ENCODE results near the gene GMPR2. TPM values are rescaled to one million over a fixed set of nuclear protein-coding genes. Genes with fewer than 3 reads are reported as not detected.

GMPR2 gene
- total and polyA plus RNA-seq, 2 of the 13 experiments (the other 11 are each of a cell fraction or from before 2014, with no cell fraction given): 210 to 273 TPM

DNA sequence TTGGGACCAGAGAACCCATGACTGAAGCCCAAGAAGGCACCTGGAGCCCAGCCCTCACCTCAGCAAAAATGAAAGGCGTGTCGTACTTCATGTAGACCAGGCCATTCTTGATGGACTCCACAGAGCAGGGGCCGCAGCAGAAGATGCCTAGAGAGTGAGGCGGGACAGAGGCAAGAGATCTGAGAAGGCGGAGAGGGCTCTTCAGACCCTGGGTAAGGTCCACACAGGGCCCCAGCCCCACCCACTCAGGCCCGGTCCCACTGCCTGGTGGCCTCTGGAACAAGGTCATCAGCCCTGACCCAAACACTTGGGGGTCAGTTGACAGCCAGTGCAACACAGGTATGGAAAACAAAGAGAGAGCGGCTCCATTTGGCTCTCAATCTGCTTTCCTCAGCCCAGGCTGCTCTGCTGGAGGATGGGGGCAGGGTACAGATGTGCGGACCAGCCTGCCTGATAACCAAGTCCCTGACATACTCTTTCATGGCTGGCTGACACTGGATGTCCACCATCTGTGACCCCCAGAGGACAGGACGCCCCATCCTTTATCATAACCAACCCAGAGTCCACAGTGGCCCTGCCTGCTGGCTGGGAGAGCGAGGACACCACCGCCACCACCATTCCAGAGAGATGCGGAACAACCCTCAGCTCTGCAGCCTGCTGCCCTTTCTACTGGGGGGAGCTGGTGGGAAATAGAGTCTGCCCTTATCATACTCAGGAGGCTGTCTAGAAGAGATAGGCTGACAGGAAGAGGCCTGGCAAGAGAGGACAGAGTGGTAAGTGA, 23.4 kb downstream of the GMPR2 start (continued):
- TF ChIP-seq, protein P1, sequence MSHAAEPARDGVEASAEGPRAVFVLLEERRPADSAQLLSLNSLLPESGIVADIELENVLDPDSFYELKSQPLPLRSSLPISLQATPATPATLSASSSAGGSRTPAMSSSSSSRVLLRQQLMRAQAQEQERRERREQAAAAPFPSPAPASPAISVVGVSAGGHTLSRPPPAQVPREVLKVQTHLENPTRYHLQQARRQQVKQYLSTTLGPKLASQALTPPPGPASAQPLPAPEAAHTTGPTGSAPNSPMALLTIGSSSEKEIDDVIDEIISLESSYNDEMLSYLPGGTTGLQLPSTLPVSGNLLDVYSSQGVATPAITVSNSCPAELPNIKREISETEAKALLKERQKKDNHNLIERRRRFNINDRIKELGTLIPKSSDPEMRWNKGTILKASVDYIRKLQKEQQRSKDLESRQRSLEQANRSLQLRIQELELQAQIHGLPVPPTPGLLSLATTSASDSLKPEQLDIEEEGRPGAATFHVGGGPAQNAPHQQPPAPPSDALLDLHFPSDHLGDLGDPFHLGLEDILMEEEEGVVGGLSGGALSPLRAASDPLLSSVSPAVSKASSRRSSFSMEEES (CRISPR knock-in tag; IDR thresholded peaks at IDR 0.05): no peak
- peak; percentile 85 for TF ChIP-seq ZNF572 (CRISPR knock-in tag; IDR thresholded peaks at IDR 0.05)
- TF ChIP-seq, protein P2, sequence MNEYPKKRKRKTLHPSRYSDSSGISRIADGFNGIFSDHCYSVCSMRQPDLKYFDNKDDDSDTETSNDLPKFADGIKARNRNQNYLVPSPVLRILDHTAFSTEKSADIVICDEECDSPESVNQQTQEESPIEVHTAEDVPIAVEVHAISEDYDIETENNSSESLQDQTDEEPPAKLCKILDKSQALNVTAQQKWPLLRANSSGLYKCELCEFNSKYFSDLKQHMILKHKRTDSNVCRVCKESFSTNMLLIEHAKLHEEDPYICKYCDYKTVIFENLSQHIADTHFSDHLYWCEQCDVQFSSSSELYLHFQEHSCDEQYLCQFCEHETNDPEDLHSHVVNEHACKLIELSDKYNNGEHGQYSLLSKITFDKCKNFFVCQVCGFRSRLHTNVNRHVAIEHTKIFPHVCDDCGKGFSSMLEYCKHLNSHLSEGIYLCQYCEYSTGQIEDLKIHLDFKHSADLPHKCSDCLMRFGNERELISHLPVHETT (CRISPR knock-in tag; conservative IDR thresholded peaks at IDR 0.05): no peak
- TF ChIP-seq, protein P3, sequence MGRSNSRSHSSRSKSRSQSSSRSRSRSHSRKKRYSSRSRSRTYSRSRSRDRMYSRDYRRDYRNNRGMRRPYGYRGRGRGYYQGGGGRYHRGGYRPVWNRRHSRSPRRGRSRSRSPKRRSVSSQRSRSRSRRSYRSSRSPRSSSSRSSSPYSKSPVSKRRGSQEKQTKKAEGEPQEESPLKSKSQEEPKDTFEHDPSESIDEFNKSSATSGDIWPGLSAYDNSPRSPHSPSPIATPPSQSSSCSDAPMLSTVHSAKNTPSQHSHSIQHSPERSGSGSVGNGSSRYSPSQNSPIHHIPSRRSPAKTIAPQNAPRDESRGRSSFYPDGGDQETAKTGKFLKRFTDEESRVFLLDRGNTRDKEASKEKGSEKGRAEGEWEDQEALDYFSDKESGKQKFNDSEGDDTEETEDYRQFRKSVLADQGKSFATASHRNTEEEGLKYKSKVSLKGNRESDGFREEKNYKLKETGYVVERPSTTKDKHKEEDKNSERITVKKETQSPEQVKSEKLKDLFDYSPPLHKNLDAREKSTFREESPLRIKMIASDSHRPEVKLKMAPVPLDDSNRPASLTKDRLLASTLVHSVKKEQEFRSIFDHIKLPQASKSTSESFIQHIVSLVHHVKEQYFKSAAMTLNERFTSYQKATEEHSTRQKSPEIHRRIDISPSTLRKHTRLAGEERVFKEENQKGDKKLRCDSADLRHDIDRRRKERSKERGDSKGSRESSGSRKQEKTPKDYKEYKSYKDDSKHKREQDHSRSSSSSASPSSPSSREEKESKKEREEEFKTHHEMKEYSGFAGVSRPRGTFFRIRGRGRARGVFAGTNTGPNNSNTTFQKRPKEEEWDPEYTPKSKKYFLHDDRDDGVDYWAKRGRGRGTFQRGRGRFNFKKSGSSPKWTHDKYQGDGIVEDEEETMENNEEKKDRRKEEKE (IDR thresholded peaks at IDR 0.05): no peak
- TF ChIP-seq, protein P4, sequence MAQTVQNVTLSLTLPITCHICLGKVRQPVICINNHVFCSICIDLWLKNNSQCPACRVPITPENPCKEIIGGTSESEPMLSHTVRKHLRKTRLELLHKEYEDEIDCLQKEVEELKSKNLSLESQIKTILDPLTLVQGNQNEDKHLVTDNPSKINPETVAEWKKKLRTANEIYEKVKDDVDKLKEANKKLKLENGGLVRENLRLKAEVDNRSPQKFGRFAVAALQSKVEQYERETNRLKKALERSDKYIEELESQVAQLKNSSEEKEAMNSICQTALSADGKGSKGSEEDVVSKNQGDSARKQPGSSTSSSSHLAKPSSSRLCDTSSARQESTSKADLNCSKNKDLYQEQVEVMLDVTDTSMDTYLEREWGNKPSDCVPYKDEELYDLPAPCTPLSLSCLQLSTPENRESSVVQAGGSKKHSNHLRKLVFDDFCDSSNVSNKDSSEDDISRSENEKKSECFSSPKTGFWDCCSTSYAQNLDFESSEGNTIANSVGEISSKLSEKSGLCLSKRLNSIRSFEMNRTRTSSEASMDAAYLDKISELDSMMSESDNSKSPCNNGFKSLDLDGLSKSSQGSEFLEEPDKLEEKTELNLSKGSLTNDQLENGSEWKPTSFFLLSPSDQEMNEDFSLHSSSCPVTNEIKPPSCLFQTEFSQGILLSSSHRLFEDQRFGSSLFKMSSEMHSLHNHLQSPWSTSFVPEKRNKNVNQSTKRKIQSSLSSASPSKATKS (CRISPR knock-in tag; IDR thresholded peaks at IDR 0.05): no peak
- no peak for TF ChIP-seq ZNF674 (CRISPR knock-in tag; IDR thresholded peaks at IDR 0.05; ENCODE audit: low read depth)
- no peak for TF ChIP-seq IKZF4 (CRISPR knock-in tag; IDR thresholded peaks at IDR 0.05; ENCODE audit: borderline replicate concordance, low read depth, not compliant biosample characterization)
- no peak for TF ChIP-seq CREB1 (IDR thresholded peaks at IDR 0.05)
- no peak for TF ChIP-seq CREB1 (CRISPR knock-in tag; IDR thresholded peaks at IDR 0.05)
- TF ChIP-seq, protein P5, sequence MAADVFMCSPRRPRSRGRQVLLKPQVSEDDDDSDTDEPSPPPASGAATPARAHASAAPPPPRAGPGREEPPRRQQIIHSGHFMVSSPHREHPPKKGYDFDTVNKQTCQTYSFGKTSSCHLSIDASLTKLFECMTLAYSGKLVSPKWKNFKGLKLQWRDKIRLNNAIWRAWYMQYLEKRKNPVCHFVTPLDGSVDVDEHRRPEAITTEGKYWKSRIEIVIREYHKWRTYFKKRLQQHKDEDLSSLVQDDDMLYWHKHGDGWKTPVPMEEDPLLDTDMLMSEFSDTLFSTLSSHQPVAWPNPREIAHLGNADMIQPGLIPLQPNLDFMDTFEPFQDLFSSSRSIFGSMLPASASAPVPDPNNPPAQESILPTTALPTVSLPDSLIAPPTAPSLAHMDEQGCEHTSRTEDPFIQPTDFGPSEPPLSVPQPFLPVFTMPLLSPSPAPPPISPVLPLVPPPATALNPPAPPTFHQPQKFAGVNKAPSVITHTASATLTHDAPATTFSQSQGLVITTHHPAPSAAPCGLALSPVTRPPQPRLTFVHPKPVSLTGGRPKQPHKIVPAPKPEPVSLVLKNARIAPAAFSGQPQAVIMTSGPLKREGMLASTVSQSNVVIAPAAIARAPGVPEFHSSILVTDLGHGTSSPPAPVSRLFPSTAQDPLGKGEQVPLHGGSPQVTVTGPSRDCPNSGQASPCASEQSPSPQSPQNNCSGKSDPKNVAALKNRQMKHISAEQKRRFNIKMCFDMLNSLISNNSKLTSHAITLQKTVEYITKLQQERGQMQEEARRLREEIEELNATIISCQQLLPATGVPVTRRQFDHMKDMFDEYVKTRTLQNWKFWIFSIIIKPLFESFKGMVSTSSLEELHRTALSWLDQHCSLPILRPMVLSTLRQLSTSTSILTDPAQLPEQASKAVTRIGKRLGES (CRISPR knock-in tag; IDR thresholded peaks at IDR 0.05; ENCODE audit: borderline replicate concordance): no peak
- TF ChIP-seq PPARG (CRISPR knock-in tag; conservative IDR thresholded peaks at IDR 0.05): no peak
- TF ChIP-seq AGO1 (IDR thresholded peaks at IDR 0.05; ENCODE audit: low read depth, low read length, poor library complexity, severe bottlenecking): no peak
- TF ChIP-seq XRCC5 (optimal IDR thresholded peaks at IDR 0.05; ENCODE audit: low read length): no peak
- TF ChIP-seq SIX4 (CRISPR knock-in tag; IDR thresholded peaks at IDR 0.05): no peak
- TF ChIP-seq ZNF333 (CRISPR knock-in tag; IDR thresholded peaks at IDR 0.05; ENCODE audit: borderline replicate concordance): peak; percentile 48; the same call in 1 of the 2 replicates
- peak; percentile 73 for TF ChIP-seq CCDC6 (CRISPR knock-in tag; IDR thresholded peaks at IDR 0.05)
- TF ChIP-seq, protein P6, sequence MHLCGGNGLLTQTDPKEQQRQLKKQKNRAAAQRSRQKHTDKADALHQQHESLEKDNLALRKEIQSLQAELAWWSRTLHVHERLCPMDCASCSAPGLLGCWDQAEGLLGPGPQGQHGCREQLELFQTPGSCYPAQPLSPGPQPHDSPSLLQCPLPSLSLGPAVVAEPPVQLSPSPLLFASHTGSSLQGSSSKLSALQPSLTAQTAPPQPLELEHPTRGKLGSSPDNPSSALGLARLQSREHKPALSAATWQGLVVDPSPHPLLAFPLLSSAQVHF (CRISPR knock-in tag; IDR thresholded peaks at IDR 0.05): no peak
